B cell (primary cell): ENCODE results near the gene IL26. TPM values are rescaled to one million over a fixed set of nuclear protein-coding genes. Genes with fewer than 3 reads are reported as not detected.

Experiments
- ATAC-seq: fragments of 200-7000 bp; cut with Tn5 transposase; one replicate; pipeline ENCODE4 v1.10.0; 2021; ENCODE audit warnings: low read depth, mild to moderate bottlenecking, moderate number of reproducible peaks, moderate library complexity
- CTCF ChIA-PET: fragments of 350-600 bp; sonication (Branson Sonifier 250); formaldehyde crosslinking; loops from one replicate; lab custom pipeline; 2021; ENCODE audit warnings: antibody characterized with exemption, inconsistent platforms; lab: Charles Lee
- POLR2A ChIA-PET: fragments of 350-600 bp; sonication (Branson Sonifier 250); formaldehyde crosslinking; loops from one replicate; lab custom pipeline; 2021; ENCODE audit warnings: antibody characterized with exemption; lab: Charles Lee
- DNase-seq: peaks from one replicate; pipeline ENCODE4 v3.0.0; 2013
- H2AFZ ChIP-seq: 2 replicates; pipeline ENCODE4 v1.6.1; 2012; ENCODE audit warnings: mild to moderate bottlenecking, low read depth, low read length; ENCODE audit not compliant: insufficient read depth, poor library complexity, severe bottlenecking
- H3K27ac ChIP-seq, 2 donors: 1 replicate in 1 of 2; 2 replicates in 1 of 2; pipeline ENCODE4 v1.5.1; 2012 to 2013; ENCODE audit warnings: low read length in 2 of 2, mild to moderate bottlenecking in 2 of 2, moderate library complexity in 1 of 2
- H3K27me3 ChIP-seq, 4 experiments: fragments of 200-600 bp in 1 of 4; sonication (generic) in 1 of 4; replicated peaks in 1 of 4; 1 replicate in 2 of 4; 2 replicates in 2 of 4; pipeline versions ENCODE4 v1.6.1 to v1.7.0; 2013 to 2016; ENCODE audit warnings: low read length in 3 of 4, mild to moderate bottlenecking in 2 of 4, mixed read lengths in 1 of 4, moderate library complexity in 1 of 4; ENCODE audit not compliant: insufficient read depth in 4 of 4, control insufficient read depth in 3 of 4; ENCODE audit errors: control extremely low read depth in 1 of 4
- H3K36me3 ChIP-seq, 2 experiments: replicated peaks in 1 of 2; 1 replicate in 1 of 2; 2 replicates in 1 of 2; pipeline versions ENCODE4 v1.6.1 to v1.7.1; 2013; ENCODE audit warnings: low read length in 1 of 2; ENCODE audit not compliant: insufficient read depth in 2 of 2, control insufficient read depth in 1 of 2; ENCODE audit errors: control extremely low read depth in 1 of 2, extremely low read depth in 1 of 2
- H3K4me1 ChIP-seq, 2 donors: fragments of 200-600 bp in 1 of 2; sonication (generic) in 1 of 2; 1 replicate in 1 of 2; 2 replicates in 1 of 2; pipeline versions ENCODE4 v1.5.1 to v1.6.1; 2013 to 2017; ENCODE audit warnings: low read length in 2 of 2; ENCODE audit not compliant: control insufficient read depth in 2 of 2, insufficient read depth in 2 of 2
- H3K4me2 ChIP-seq: replicated peaks from 2 replicates; pipeline ENCODE3; 2012; ENCODE audit warnings: mild to moderate bottlenecking, low read depth, low read length; ENCODE audit not compliant: poor library complexity, severe bottlenecking
- H3K4me3 ChIP-seq, 5 experiments: fragments of 200-600 bp in 1 of 5; sonication (generic) in 1 of 5; 1 replicate in 3 of 5; 2 replicates in 2 of 5; pipeline versions ENCODE4 v1.5.1 to v1.7.0; 2011 to 2016; ENCODE audit warnings: low read length in 4 of 5, mild to moderate bottlenecking in 4 of 5, low read depth in 2 of 5, control low read depth in 1 of 5, moderate library complexity in 1 of 5; ENCODE audit not compliant: insufficient read depth in 1 of 5; ENCODE audit errors: control extremely low read depth in 1 of 5, extremely low read depth in 1 of 5
- H3K79me2 ChIP-seq: fragments of 200-600 bp; sonication (generic); one replicate; pipeline ENCODE4 v1.6.0; 2016; ENCODE audit warnings: low read length; ENCODE audit not compliant: control insufficient read depth, insufficient read depth
- H3K9ac ChIP-seq: fragments of 200-600 bp; sonication (generic); 2 replicates; pipeline ENCODE4 v1.6.1; 2017; ENCODE audit warnings: mild to moderate bottlenecking, low read length, moderate library complexity
- H3K9me3 ChIP-seq, 3 donors: one replicate each; pipeline versions ENCODE4 v1.6.1 to v1.7.1; 2013; ENCODE audit warnings: low read length in 2 of 3; ENCODE audit not compliant: control insufficient read depth in 2 of 3, insufficient read depth in 1 of 3; ENCODE audit errors: control extremely low read depth in 1 of 3
- H4K20me1 ChIP-seq: 2 replicates; pipeline ENCODE4 v1.6.0; 2012; ENCODE audit warnings: mild to moderate bottlenecking, low read length; ENCODE audit not compliant: insufficient read depth, control insufficient read depth, poor library complexity, severe bottlenecking
- H3K27ac Mint-ChIP-seq: one replicate; pipeline ENCODE4 v1.8.0; 2021; ENCODE audit warnings: mixed read lengths
- H3K27me3 Mint-ChIP-seq: one replicate; pipeline ENCODE4 v1.8.0; 2021; ENCODE audit warnings: mixed read lengths
- H3K4me1 Mint-ChIP-seq: one replicate; pipeline ENCODE4 v1.8.0; 2021; ENCODE audit warnings: mixed read lengths
- H3K4me3 Mint-ChIP-seq: one replicate; pipeline ENCODE4 v1.8.0; 2021; ENCODE audit warnings: mixed read lengths
- H3K9me3 Mint-ChIP-seq: one replicate; pipeline ENCODE4 v1.8.0; 2022; ENCODE audit warnings: mixed read lengths; ENCODE audit not compliant: insufficient read depth
- EZH2 ChIP-seq: IDR thresholded peaks from 2 replicates; pipeline ENCODE4 v1.6.1; 2012; ENCODE audit warnings: borderline replicate concordance, low read depth, mild to moderate bottlenecking, moderate library complexity, low read length; ENCODE audit not compliant: insufficient read depth, poor library complexity, severe bottlenecking
- WGBS: methylation state at CpG from one replicate; pipeline ENCODE4 v1.1.5; 2013; ENCODE audit warnings: missing lambda C conversion rate; ENCODE audit not compliant: insufficient coverage; 5-methylcytosine and 5-hydroxymethylcytosine counted together
- intact Hi-C: fragments of 100-400 bp; cut with micrococcal nuclease; formaldehyde crosslinking; loops from one replicate; pipeline ENCODE4 v1.10.0; 2022
- polyA plus RNA-seq: library from polyadenylated mRNA; depleted of rRNA; stranded (reverse); fragments of >200 nt; gene quantifications from 2 replicates; pipeline ENCODE4 v1.2.3, GENCODE V29; 2012
- total RNA-seq, 2 donors: library from RNA; stranded (reverse); fragments of 120-200 nt in 1 of 2; gene quantifications; 1 replicate in 1 of 2; 2 replicates in 1 of 2; pipeline versions ENCODE4 v1.2.3 to v1.2.4, GENCODE V29; 2013 to 2022
- TF ChIP-seq, protein P1 (sequence below): fragments of 200-600 bp; IDR thresholded peaks from one replicate; pipeline ENCODE4 v1.8.0; 2022; ENCODE audit warnings: antibody characterized with exemption, mild to moderate bottlenecking

Gene IL26
- total and polyA plus RNA-seq, 2 donors (not counting 1 experiment from before 2014, with no cell fraction given), result not detected

DNA sequence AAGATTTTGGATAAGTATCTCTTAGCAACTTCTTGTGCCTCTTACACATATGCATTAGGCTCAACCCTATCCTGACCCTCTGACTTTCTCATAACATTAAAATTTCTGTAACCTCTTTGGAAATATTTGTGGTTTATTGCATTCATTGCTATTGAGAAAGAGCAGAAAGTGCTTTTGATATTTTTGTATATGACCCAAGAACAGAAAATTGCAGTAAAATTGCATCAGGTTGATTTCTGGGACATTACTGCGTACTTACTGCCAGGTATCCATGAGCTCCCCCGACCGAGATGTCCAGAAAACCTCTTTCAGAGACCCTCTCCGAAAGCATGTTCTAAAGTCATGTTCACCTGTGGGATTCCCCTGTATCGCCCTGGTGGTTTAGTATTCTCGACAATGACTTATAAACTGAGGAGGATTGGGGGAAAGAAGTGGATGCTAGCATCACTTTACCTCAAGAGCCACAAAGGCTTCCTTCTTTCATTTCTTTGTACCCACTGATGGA, 42.3 kb upstream of the IL26 start:
- Histone ChIP-seq H4K20me1 (no peaks in the 10 kb centered on the region), H3K4me1 (no peaks in the 10 kb centered on the region), H3K4me2 (no peak overlapping the region), H3K4me3 (no peak overlapping the region), H3K36me3 (no peaks in the 10 kb centered on the region), H3K27me3 (no peaks in the 10 kb centered on the region), H3K79me2 (no peaks in the 10 kb centered on the region), H3K9ac (no peak overlapping the region), H3K9me3 (no peaks in the 10 kb centered on the region), H3K27ac (no peak overlapping the region), H2AFZ (no peak overlapping the region)
- no peaks in the 10 kb centered on the region for H3K4me1 Mint-ChIP-seq
- ATAC-seq (no peak), DNase-seq (no peak)
- CTCF ChIA-PET, result no interaction called here
- no peak for TF ChIP-seq EZH2
- TF ChIP-seq, protein P1, sequence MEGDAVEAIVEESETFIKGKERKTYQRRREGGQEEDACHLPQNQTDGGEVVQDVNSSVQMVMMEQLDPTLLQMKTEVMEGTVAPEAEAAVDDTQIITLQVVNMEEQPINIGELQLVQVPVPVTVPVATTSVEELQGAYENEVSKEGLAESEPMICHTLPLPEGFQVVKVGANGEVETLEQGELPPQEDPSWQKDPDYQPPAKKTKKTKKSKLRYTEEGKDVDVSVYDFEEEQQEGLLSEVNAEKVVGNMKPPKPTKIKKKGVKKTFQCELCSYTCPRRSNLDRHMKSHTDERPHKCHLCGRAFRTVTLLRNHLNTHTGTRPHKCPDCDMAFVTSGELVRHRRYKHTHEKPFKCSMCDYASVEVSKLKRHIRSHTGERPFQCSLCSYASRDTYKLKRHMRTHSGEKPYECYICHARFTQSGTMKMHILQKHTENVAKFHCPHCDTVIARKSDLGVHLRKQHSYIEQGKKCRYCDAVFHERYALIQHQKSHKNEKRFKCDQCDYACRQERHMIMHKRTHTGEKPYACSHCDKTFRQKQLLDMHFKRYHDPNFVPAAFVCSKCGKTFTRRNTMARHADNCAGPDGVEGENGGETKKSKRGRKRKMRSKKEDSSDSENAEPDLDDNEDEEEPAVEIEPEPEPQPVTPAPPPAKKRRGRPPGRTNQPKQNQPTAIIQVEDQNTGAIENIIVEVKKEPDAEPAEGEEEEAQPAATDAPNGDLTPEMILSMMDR, result no peak
- no peaks in the 10 kb centered on the region for H3K9me3 Mint-ChIP-seq
- intact Hi-C loops, result no loop called here
- H3K4me3 Mint-ChIP-seq, result no peak overlapping the region
- no peak overlapping the region for H3K27ac Mint-ChIP-seq
- peaks cover 7% of the 10 kb centered on the region for H3K27me3 Mint-ChIP-seq
- POLR2A ChIA-PET, result interaction anchor here (0.7 kb wide), 1 partner anchor 26 kb away, joined by 4 read pairs; no protein-coding TSS in a partner anchor
- WGBS, result 90% methylated on average over 3 of the region's 6 CpGs

DNA sequence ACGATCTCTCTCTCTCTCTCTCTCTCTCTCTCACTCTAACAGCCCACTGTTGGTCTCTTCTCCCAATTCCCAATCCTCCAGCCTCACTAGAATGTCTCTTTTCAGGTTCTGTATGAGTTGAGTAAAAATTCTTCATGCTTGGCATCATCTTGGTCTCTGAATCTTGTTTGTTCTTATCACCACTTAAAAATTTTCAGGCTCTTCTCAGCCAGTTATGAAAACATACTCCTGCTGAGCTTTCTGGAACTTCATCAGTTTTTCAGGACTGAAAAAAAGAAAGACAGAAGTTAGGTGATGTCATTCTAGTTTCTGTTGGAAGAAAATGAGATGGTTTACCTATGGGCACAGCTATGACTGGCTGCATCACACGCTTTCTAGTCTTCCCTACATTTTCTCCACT, 39.2 kb upstream of the IL26 start:
- Histone ChIP-seq H3K79me2 (no peaks in the 10 kb centered on the region), H3K36me3 (no peaks in the 10 kb centered on the region), H3K9ac (no peak overlapping the region), H3K27me3 (peaks cover 0 to 4% (median 0%) of the 10 kb centered on the region in 4 experiments), H3K9me3 (no peaks in the 10 kb centered on the region), H3K27ac (no peak overlapping the region), H3K4me1 (no peaks in the 10 kb centered on the region), H3K4me2 (no peak overlapping the region), H4K20me1 (no peaks in the 10 kb centered on the region), H3K4me3 (no peak overlapping the region), H2AFZ (no peak overlapping the region)
- Mint-ChIP-seq H3K4me1 (no peaks in the 10 kb centered on the region), H3K27me3 (peaks cover 7% of the 10 kb centered on the region), H3K9me3 (no peaks in the 10 kb centered on the region), H3K4me3 (no peak overlapping the region), H3K27ac (no peak overlapping the region)
- no CpG with 5 or more reads among the region's 2 CpGs for WGBS
- ChIA-PET POLR2A (interaction anchor here (0.6 kb wide), 1 partner anchor 19 kb away, joined by 3 read pairs; no protein-coding TSS in a partner anchor), CTCF (no interaction called here)
- DNase-seq, result no peak
- no peak for ATAC-seq
- intact Hi-C loops, result no loop called here
- no peak for TF ChIP-seq EZH2
- TF ChIP-seq, protein P1, result no peak
